GM21576 (cell line): ENCODE measurements around the gene MSGN1.
"Not testable (repeated sequence)": the region's sequence is repeated elsewhere in the genome, so short reads cannot be mapped to it uniquely, and the experiment has no call there.

Experiments used
- ATAC-seq: cut with Tn5 transposase; IDR thresholded peaks from one replicate; pipeline ENCODE4 v1.9.1; 2021; ENCODE audit warnings: mild to moderate bottlenecking, moderate library complexity; ENCODE audit not compliant: unreplicated experiment

MSGN1 gene

GRCh38 chr2:17804358-17804757 is 11.9 kb upstream of the MSGN1 start:
- peak; percentile 72 for ATAC-seq

- ATAC-seq, result no peak
Observed at GRCh38 chr2:17805166-17805565, 11.1 kb upstream of the MSGN1 start.

GRCh38 chr2:17805717-17806363 is 10.4 kb upstream of the MSGN1 start:
- no peak for ATAC-seq

GRCh38 chr2:17813010-17813741 is 3.1 kb upstream of the MSGN1 start:
- peak; percentile 32 for ATAC-seq

GRCh38 chr2:17813742-17814473 is 2.4 kb upstream of the MSGN1 start:
- peak; percentile 89 for ATAC-seq

- ATAC-seq, result no peak
Observed at GRCh38 chr2:17814601-17815000, 1.7 kb upstream of the MSGN1 start.

- ATAC-seq, result peak; percentile 28
Observed at GRCh38 chr2:17815468-17816184, 634 bp upstream of the MSGN1 start.

GRCh38 chr2:17818235-17818815 is 2.1 kb downstream of the MSGN1 start:
- ATAC-seq, result no peak

- ATAC-seq, result no peak
Observed at GRCh38 chr2:17821080-17821479, 4.8 kb downstream of the MSGN1 start.

- ATAC-seq, result peak; percentile 38
Observed at GRCh38 chr2:17821535-17822444, 5.5 kb downstream of the MSGN1 start.

GRCh38 chr2:17822445-17823117 is 6.3 kb downstream of the MSGN1 start:
- ATAC-seq, result peak; percentile 75

- not testable (repeated sequence) for ATAC-seq
Observed at GRCh38 chr2:17823646-17824045, 7.4 kb downstream of the MSGN1 start.

GRCh38 chr2:17827316-17827715 is 11.1 kb downstream of the MSGN1 start:
- no peak for ATAC-seq

GRCh38 chr2:17827785-17828184 is 11.5 kb downstream of the MSGN1 start:
- no peak for ATAC-seq

- ATAC-seq, result peak; percentile 88
Observed at GRCh38 chr2:17830053-17831034, 14.1 kb downstream of the MSGN1 start.

- no peak for ATAC-seq
Observed at GRCh38 chr2:17835516-17835915, 19.3 kb downstream of the MSGN1 start.

- no peak for ATAC-seq
Observed at GRCh38 chr2:17839959-17840358, 23.7 kb downstream of the MSGN1 start.

- ATAC-seq, result no peak
Observed at GRCh38 chr2:17843457-17843856, 27.2 kb downstream of the MSGN1 start.
